ENCODE data around the gene KLC3. TPM values are rescaled to one million over a fixed set of nuclear protein-coding genes. Genes with fewer than 3 reads are reported as not detected.

Gene KLC3
- total RNA-seq, 1 experiment from 2014 or later = 4.8 TPM

- H3K18ac ChIP-seq (ENCODE audit: insufficient read length, low read depth, low read length) = no peak overlapping the region
- no peak overlapping the region for H3K4me2 ChIP-seq (ENCODE audit: insufficient read depth, insufficient read length, low read length)
- H3K23ac ChIP-seq (ENCODE audit: insufficient read length, low read depth, low read length) = no peak overlapping the region
- no peaks in the 10 kb centered on the region for H3K23me2 ChIP-seq (ENCODE audit: insufficient read length, low read depth, low read length, poor library complexity, severe bottlenecking)
- no peak overlapping the region for H3K4ac ChIP-seq (ENCODE audit: low read depth, low read length)
- H2BK12ac ChIP-seq (ENCODE audit: insufficient read length, low read depth, low read length) = no peak overlapping the region
- H3K27me3 ChIP-seq (ENCODE audit: insufficient read depth, low read length) = no peaks in the 10 kb centered on the region
- no peak overlapping the region for H2BK20ac ChIP-seq (ENCODE audit: low read depth, low read length, poor library complexity, severe bottlenecking)
- Mint-ChIP-seq H3K4me3 (no peak overlapping the region), H3K36me3 (ENCODE audit: insufficient read depth in 1 of 3, low read depth in 3 of 3) (peaks cover 26 to 53% (median 33%) of the 10 kb centered on the region in 3 experiments), H3K27ac (no peak overlapping the region; a peak in 1 of 7 replicates), H3K9me3 (no peaks in the 10 kb centered on the region), H3K4me1 (no peaks in the 10 kb centered on the region), H3K27me3 (ENCODE audit: low read depth) (peaks cover 7% of the 10 kb centered on the region)
- no peak for DNase-seq
- H4K91ac ChIP-seq (ENCODE audit: insufficient read length, low read depth, low read length) = no peak overlapping the region
- H3K9me3 ChIP-seq (ENCODE audit: control insufficient read depth, low read depth, low read length) = no peaks in the 10 kb centered on the region
- no peak overlapping the region for H2BK120ac ChIP-seq (ENCODE audit: low read depth, low read length, poor library complexity, severe bottlenecking)
- no peak overlapping the region for H3K56ac ChIP-seq (ENCODE audit: insufficient read length, low read depth, low read length)
- H3K27ac ChIP-seq (ENCODE audit: insufficient read length, low read depth, low read length) = no peak overlapping the region
- H2BK5ac ChIP-seq (ENCODE audit: insufficient read length, low read length) = no peak overlapping the region
- H2AFZ ChIP-seq (ENCODE audit: low read length) = no peak overlapping the region
- H2AK5ac ChIP-seq (ENCODE audit: insufficient read length, low read length) = no peak overlapping the region
- TF ChIP-seq CTCF (conservative IDR thresholded peaks at IDR 0.05) = no peak
- no peak overlapping the region for H2BK15ac ChIP-seq (ENCODE audit: low read depth, low read length)
- no peak overlapping the region for H4K5ac ChIP-seq (ENCODE audit: insufficient read length, low read depth, low read length)
- no CpG with 5 or more reads among the region's 12 CpGs for WGBS (ENCODE audit: extremely low coverage, insufficient read length, low lambda C conversion rate)
- no peak overlapping the region for H3T11ph ChIP-seq (ENCODE audit: low read length)
- H4K20me1 ChIP-seq (ENCODE audit: control insufficient read depth, insufficient read depth, insufficient read length) = no peaks in the 10 kb centered on the region
- no peaks in the 10 kb centered on the region for H3K79me1 ChIP-seq (ENCODE audit: insufficient read depth, low read depth, low read length, poor library complexity, severe bottlenecking)
- no peak overlapping the region for H3K9ac ChIP-seq (ENCODE audit: extremely low read depth, insufficient read length, low read length)
- H3K79me2 ChIP-seq (ENCODE audit: insufficient read depth, low read length) = no peaks in the 10 kb centered on the region
- H3K4me1 ChIP-seq (ENCODE audit: insufficient read depth, low read length) = no peaks in the 10 kb centered on the region
- H4K8ac ChIP-seq (replicated peaks; ENCODE audit: insufficient read length, low read depth, low read length) = no peak overlapping the region
- H3K14ac ChIP-seq (ENCODE audit: insufficient read depth, low read length) = no peak overlapping the region
Measured at GRCh38 chr19:45294291-45295029, 46.1 kb upstream of the KLC3 start.

Measured in H9 (cell line).